H9 (cell line): Measurements from ENCODE around the gene DAPK2. TPM values are rescaled to one million over a fixed set of nuclear protein-coding genes. Genes with fewer than 3 reads are reported as not detected.

ENCODE experiments used
- DNase-seq: peaks from one replicate; pipeline ENCODE4 v3.0.0-alpha.2; 2017
- H2AFZ ChIP-seq: one replicate; pipeline ENCODE4 v1.6.1; 2013; ENCODE audit warnings: mild to moderate bottlenecking, low read length, control low read depth, moderate library complexity
- H2AK5ac ChIP-seq: 2 replicates; pipeline ENCODE4 v1.6.1; 2013; ENCODE audit warnings: low read length, control low read depth, mixed read lengths; ENCODE audit not compliant: insufficient read length
- H2BK120ac ChIP-seq: one replicate; pipeline ENCODE4 v1.6.1; 2013; ENCODE audit warnings: low read depth, mild to moderate bottlenecking, low read length, control low read depth, inconsistent platforms; ENCODE audit not compliant: poor library complexity, severe bottlenecking
- H2BK12ac ChIP-seq: 2 replicates; pipeline ENCODE4 v1.6.1; 2013; ENCODE audit warnings: low read length, control low read depth, mixed read lengths, low read depth; ENCODE audit not compliant: insufficient read length
- H2BK15ac ChIP-seq: 2 replicates; pipeline ENCODE4 v1.6.1; 2013; ENCODE audit warnings: low read depth, low read length, control low read depth
- H2BK20ac ChIP-seq: one replicate; pipeline ENCODE4 v1.6.1; 2013; ENCODE audit warnings: low read depth, mild to moderate bottlenecking, low read length, control low read depth, inconsistent platforms; ENCODE audit not compliant: poor library complexity, severe bottlenecking
- H2BK5ac ChIP-seq: 2 replicates; pipeline ENCODE4 v1.6.1; 2013; ENCODE audit warnings: low read length, control low read depth, mixed read lengths; ENCODE audit not compliant: insufficient read length
- H3K14ac ChIP-seq: 2 replicates; pipeline ENCODE4 v1.6.1; 2013; ENCODE audit warnings: low read length, control low read depth; ENCODE audit not compliant: insufficient read depth
- H3K18ac ChIP-seq: 2 replicates; pipeline ENCODE4 v1.6.1; 2013; ENCODE audit warnings: low read depth, mild to moderate bottlenecking, mixed read lengths, low read length, control low read depth; ENCODE audit not compliant: insufficient read length
- H3K23ac ChIP-seq: 2 replicates; pipeline ENCODE4 v1.6.1; 2013; ENCODE audit warnings: low read length, control low read depth, mixed read lengths, low read depth; ENCODE audit not compliant: insufficient read length
- H3K23me2 ChIP-seq: 2 replicates; pipeline ENCODE4 v1.6.1; 2013; ENCODE audit warnings: low read depth, mild to moderate bottlenecking, mixed read lengths, low read length, control low read depth; ENCODE audit not compliant: insufficient read length, poor library complexity, severe bottlenecking
- H3K27ac ChIP-seq: 2 replicates; pipeline ENCODE4 v1.5.1; 2013; ENCODE audit warnings: low read length, control low read depth, mixed read lengths, low read depth; ENCODE audit not compliant: insufficient read length
- H3K27me3 ChIP-seq: 2 replicates; pipeline ENCODE4 v1.6.1; 2013; ENCODE audit warnings: low read length, control low read depth, inconsistent platforms; ENCODE audit not compliant: insufficient read depth
- H3K4ac ChIP-seq: 2 replicates; pipeline ENCODE4 v1.6.1; 2013; ENCODE audit warnings: low read depth, mild to moderate bottlenecking, control low read depth, inconsistent platforms, low read length, moderate library complexity
- H3K4me1 ChIP-seq: 2 replicates; pipeline ENCODE4 v1.6.1; 2013; ENCODE audit warnings: low read length, control low read depth, inconsistent platforms; ENCODE audit not compliant: insufficient read depth
- H3K4me2 ChIP-seq: 2 replicates; pipeline ENCODE4 v1.6.1; 2013; ENCODE audit warnings: low read length, control low read depth, mixed read lengths; ENCODE audit not compliant: insufficient read length, insufficient read depth
- H3K56ac ChIP-seq: 2 replicates; pipeline ENCODE4 v1.6.1; 2013; ENCODE audit warnings: low read depth, mild to moderate bottlenecking, mixed read lengths, low read length, control low read depth; ENCODE audit not compliant: insufficient read length
- H3K79me1 ChIP-seq: 2 replicates; pipeline ENCODE4 v1.6.1; 2013; ENCODE audit warnings: low read depth, mild to moderate bottlenecking, moderate library complexity, low read length, control low read depth, inconsistent platforms; ENCODE audit not compliant: insufficient read depth, poor library complexity, severe bottlenecking
- H3K79me2 ChIP-seq: 2 replicates; pipeline ENCODE4 v1.6.1; 2013; ENCODE audit warnings: low read length, control low read depth, inconsistent platforms; ENCODE audit not compliant: insufficient read depth
- H3K9ac ChIP-seq: 2 replicates; pipeline ENCODE4 v1.6.1; 2013; ENCODE audit warnings: low read length, control low read depth, mixed read lengths; ENCODE audit not compliant: insufficient read length; ENCODE audit errors: extremely low read depth
- H3K9me3 ChIP-seq: one replicate; pipeline ENCODE4 v1.6.1; 2013; ENCODE audit warnings: low read depth, low read length, inconsistent platforms; ENCODE audit not compliant: control insufficient read depth
- H3T11ph ChIP-seq: one replicate; pipeline ENCODE4 v1.6.1; 2013; ENCODE audit warnings: mild to moderate bottlenecking, low read length, control low read depth, inconsistent platforms
- H4K20me1 ChIP-seq: one replicate; pipeline ENCODE4 v1.6.1; 2013; ENCODE audit not compliant: control insufficient read depth, insufficient read length, insufficient read depth
- H4K5ac ChIP-seq: 2 replicates; pipeline ENCODE4 v1.6.1; 2013; ENCODE audit warnings: low read depth, mild to moderate bottlenecking, mixed read lengths, low read length, control low read depth; ENCODE audit not compliant: insufficient read length
- H4K8ac ChIP-seq: replicated peaks from 2 replicates; pipeline ENCODE4 v1.6.1; 2013; ENCODE audit warnings: low read length, control low read depth, mixed read lengths, low read depth; ENCODE audit not compliant: insufficient read length
- H4K91ac ChIP-seq: 2 replicates; pipeline ENCODE4 v1.6.1; 2013; ENCODE audit warnings: low read depth, mild to moderate bottlenecking, moderate library complexity, mixed read lengths, low read length, control low read depth; ENCODE audit not compliant: insufficient read length
- H3K27ac Mint-ChIP-seq, 3 experiments: 2 replicates in 2 of 3; 3 replicates in 1 of 3; pipeline ENCODE4 v1.8.0; 2020 to 2021; ENCODE audit warnings: mixed read lengths in 3 of 3, mild to moderate bottlenecking in 1 of 3, moderate library complexity in 1 of 3
- H3K27me3 Mint-ChIP-seq: 2 replicates; pipeline ENCODE4 v1.8.0; 2021; ENCODE audit warnings: low read depth, mild to moderate bottlenecking, moderate library complexity, mixed read lengths
- H3K36me3 Mint-ChIP-seq, 3 experiments: 2 replicates in 2 of 3; 3 replicates in 1 of 3; pipeline ENCODE4 v1.8.0; 2020 to 2021; ENCODE audit warnings: low read depth in 3 of 3, mixed read lengths in 3 of 3; ENCODE audit not compliant: insufficient read depth in 1 of 3
- H3K4me1 Mint-ChIP-seq, 2 experiments: 2 replicates each; pipeline ENCODE4 v1.8.0; 2020; ENCODE audit warnings: mixed read lengths in 2 of 2
- H3K4me3 Mint-ChIP-seq, 2 experiments: 2 replicates in 1 of 2; 3 replicates in 1 of 2; pipeline ENCODE4 v1.8.0; 2020 to 2021; ENCODE audit warnings: mild to moderate bottlenecking in 2 of 2, mixed read lengths in 2 of 2, moderate library complexity in 1 of 2
- H3K9me3 Mint-ChIP-seq, 2 experiments: 2 replicates in 1 of 2; 3 replicates in 1 of 2; pipeline ENCODE4 v1.8.0; 2020; ENCODE audit warnings: mild to moderate bottlenecking in 2 of 2, mixed read lengths in 2 of 2, moderate library complexity in 1 of 2
- CTCF ChIP-seq: fragments of 200-600 bp; sonication (generic); conservative IDR thresholded peaks from 3 replicates; pipeline ENCODE4 v1.8.0; 2021; ENCODE audit warnings: antibody characterized with exemption, mild to moderate bottlenecking
- WGBS: extraction: QIAGEN DNeasy Blood & Tissue Kit; methylation state at CpG from one replicate; pipeline ENCODE4 v1.1.7; 2013; ENCODE audit warnings: missing lambda C conversion rate, low lambda C conversion rate, mixed read lengths; ENCODE audit not compliant: insufficient read length; ENCODE audit errors: extremely low coverage; 5-methylcytosine and 5-hydroxymethylcytosine counted together
- total RNA-seq: library from RNA; stranded (reverse); gene quantifications from 2 replicates; pipeline ENCODE4 v1.2.1, GENCODE V29; 2021

The DAPK2 gene
- total RNA-seq, 1 experiment from 2014 or later = 3.5 TPM

GRCh38 chr15:64044300-64045100 lies 1.8 kb downstream of the DAPK2 start:
- no peak overlapping the region for H2BK20ac ChIP-seq
- H3K18ac ChIP-seq = no peak overlapping the region
- H2AK5ac ChIP-seq = no peak overlapping the region
- Mint-ChIP-seq H3K27ac (no peak overlapping the region), H3K9me3 (no peaks in the 10 kb centered on the region; a peak in 1 of 5 replicates), H3K27me3 (peaks cover 43% of the 10 kb centered on the region), H3K4me1 (peaks cover 9 to 20% of the 10 kb centered on the region in 2 experiments), H3K4me3 (peak overlapping the region in 1 of 2 experiments; percentile 59; a peak in 2 of 5 replicates), H3K36me3 (no peaks in the 10 kb centered on the region; a peak in 2 of 7 replicates)
- H4K8ac ChIP-seq = no peak overlapping the region
- no peak overlapping the region for H3K9ac ChIP-seq
- no peaks in the 10 kb centered on the region for H3K9me3 ChIP-seq
- no peaks in the 10 kb centered on the region for H3K79me2 ChIP-seq
- DNase-seq = no peak
- no peak for TF ChIP-seq CTCF
- H4K5ac ChIP-seq = no peak overlapping the region
- H3K4ac ChIP-seq = no peak overlapping the region
- H3K79me1 ChIP-seq = no peaks in the 10 kb centered on the region
- no peak overlapping the region for H2BK12ac ChIP-seq
- H3K23me2 ChIP-seq = peaks cover 11% of the 10 kb centered on the region
- H3K27ac ChIP-seq = no peak overlapping the region
- no peak overlapping the region for H3K56ac ChIP-seq
- H3K4me2 ChIP-seq = no peak overlapping the region
- H4K20me1 ChIP-seq = no peaks in the 10 kb centered on the region
- H3T11ph ChIP-seq = no peak overlapping the region
- no peak overlapping the region for H4K91ac ChIP-seq
- H3K14ac ChIP-seq = no peak overlapping the region
- H3K4me1 ChIP-seq = no peaks in the 10 kb centered on the region
- H2BK5ac ChIP-seq = no peak overlapping the region
- H3K23ac ChIP-seq = no peak overlapping the region
- no peak overlapping the region for H2AFZ ChIP-seq
- H2BK120ac ChIP-seq = no peak overlapping the region
- peaks cover 5% of the 10 kb centered on the region; the same call in 1 of the 2 replicates for H3K27me3 ChIP-seq
- no CpG with 5 or more reads among the region's 7 CpGs for WGBS
- H2BK15ac ChIP-seq = no peak overlapping the region
